HG02642 (cell line): Measurements from ENCODE around the gene GGNBP2.

Experiments
- ATAC-seq: cut with Tn5 transposase; IDR thresholded peaks from one replicate; pipeline ENCODE4 v1.9.1; 2021; ENCODE audit warnings: mild to moderate bottlenecking; ENCODE audit not compliant: unreplicated experiment, poor library complexity

The GGNBP2 gene

GRCh38 chr17:36625188-36625587, 80.5 kb downstream of the GGNBP2 start:
- no peak for ATAC-seq

GRCh38 chr17:36627101-36627500, 82.4 kb downstream of the GGNBP2 start:
- no peak for ATAC-seq

- ATAC-seq: no peak
Measured at GRCh38 chr17:36628576-36628975, 83.9 kb downstream of the GGNBP2 start.

GRCh38 chr17:36629252-36629847, 84.6 kb downstream of the GGNBP2 start:
- no peak for ATAC-seq

- no peak for ATAC-seq
Measured at GRCh38 chr17:36629970-36630502, 85.3 kb downstream of the GGNBP2 start.

- ATAC-seq: no peak
Measured at GRCh38 chr17:36631022-36631421, 86.3 kb downstream of the GGNBP2 start.

GRCh38 chr17:36632916-36633771, 88.4 kb downstream of the GGNBP2 start:
- ATAC-seq: no peak
